GM21737 (cell line): Measurements from ENCODE around the gene LTBR.

Experiments
- ATAC-seq: cut with Tn5 transposase; IDR thresholded peaks from one replicate; pipeline ENCODE4 v1.9.1; 2021; ENCODE audit warnings: mild to moderate bottlenecking, moderate library complexity; ENCODE audit not compliant: unreplicated experiment

Gene LTBR

GRCh38 chr12:6367065-6367968, 16.6 kb upstream of the LTBR start:
- no peak for ATAC-seq

GRCh38 chr12:6367969-6368892, 15.7 kb upstream of the LTBR start:
- no peak for ATAC-seq

GRCh38 chr12:6368906-6369525, 14.9 kb upstream of the LTBR start:
- no peak for ATAC-seq

- ATAC-seq, result no peak
These were observed 13.9 kb upstream of the LTBR start for GRCh38 chr12:6369916-6370575.

GRCh38 chr12:6370576-6370935, 13.4 kb upstream of the LTBR start:
- no peak for ATAC-seq

- no peak for ATAC-seq
These were observed 12.8 kb upstream of the LTBR start for GRCh38 chr12:6370994-6371754.

- no peak for ATAC-seq
These were observed 11.5 kb upstream of the LTBR start for GRCh38 chr12:6372403-6373003.

GRCh38 chr12:6373022-6373787, 10.8 kb upstream of the LTBR start:
- no peak for ATAC-seq

- ATAC-seq, result no peak
These were observed 9.8 kb upstream of the LTBR start for GRCh38 chr12:6374028-6374785.

- no peak for ATAC-seq
These were observed 9.2 kb upstream of the LTBR start for GRCh38 chr12:6374786-6375160.

GRCh38 chr12:6375269-6376078, 8.5 kb upstream of the LTBR start, which contains the start of gene SCNN1A:
SCNN1A (minus strand) TSS chr12:6375563; CDS start chr12:6374783, 780 bp downstream.
- no peak for ATAC-seq

- no peak for ATAC-seq
These were observed 7.7 kb upstream of the LTBR start for GRCh38 chr12:6376079-6376869.

GRCh38 chr12:6376870-6377666, 6.9 kb upstream of the LTBR start:
- ATAC-seq, result no peak

- no peak for ATAC-seq
These were observed 6.3 kb upstream of the LTBR start for GRCh38 chr12:6377667-6377994.

- ATAC-seq, result no peak
These were observed 5.1 kb upstream of the LTBR start for GRCh38 chr12:6378709-6379472.
